GM19240 (cell line): Measurements from ENCODE around the gene SFI1.
"Not testable (repeated sequence)": the region's sequence is repeated elsewhere in the genome, so short reads cannot be mapped to it uniquely, and the experiment has no call there.

Experiments
- DNase-seq: peaks from one replicate; pipeline ENCODE4 v3.0.0; 2011; ENCODE audit warnings: low spot score; ENCODE audit not compliant: insufficient read length

SFI1 gene

DNA sequence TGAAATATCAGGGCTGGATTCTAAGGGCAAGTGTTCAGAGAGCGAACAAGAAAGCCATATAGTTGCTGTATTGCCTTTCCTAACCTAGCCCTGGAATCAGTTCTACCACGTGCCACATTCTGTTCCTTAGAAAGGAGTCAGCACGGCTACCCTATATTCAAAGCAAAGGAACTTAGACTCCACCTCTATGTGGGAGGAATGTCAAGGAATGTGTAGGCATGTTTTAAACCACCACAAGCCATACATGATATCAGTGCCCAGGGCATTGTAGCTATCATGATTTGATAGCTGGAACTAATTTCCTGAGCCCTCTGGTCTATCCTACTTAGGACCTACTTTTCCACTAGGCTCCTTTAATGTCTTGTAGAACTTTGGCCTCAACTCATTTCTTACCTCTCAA is 4.2 kb upstream of the SFI1 start:
- no peak for DNase-seq

DNA sequence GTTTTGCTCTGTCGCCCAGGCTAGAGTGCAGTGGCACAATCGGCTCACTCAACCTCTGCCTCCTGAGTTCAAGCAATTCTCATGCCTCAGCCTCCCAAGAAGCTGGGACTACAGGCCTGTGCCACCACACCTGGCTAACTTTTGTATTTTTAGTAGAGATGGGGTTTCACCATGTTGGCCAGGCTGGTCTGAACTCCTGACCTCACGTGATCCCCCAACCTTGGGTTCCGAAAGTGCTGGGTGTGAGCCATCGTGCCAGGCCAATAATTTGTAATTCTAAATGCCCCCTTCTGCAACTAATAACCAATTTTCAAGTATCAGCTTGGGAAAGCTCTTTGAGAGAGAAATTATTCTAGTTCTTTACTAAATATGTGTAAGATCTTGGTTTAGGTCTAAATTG is 3.0 kb upstream of the SFI1 start:
- DNase-seq = not testable (repeated sequence)

DNA sequence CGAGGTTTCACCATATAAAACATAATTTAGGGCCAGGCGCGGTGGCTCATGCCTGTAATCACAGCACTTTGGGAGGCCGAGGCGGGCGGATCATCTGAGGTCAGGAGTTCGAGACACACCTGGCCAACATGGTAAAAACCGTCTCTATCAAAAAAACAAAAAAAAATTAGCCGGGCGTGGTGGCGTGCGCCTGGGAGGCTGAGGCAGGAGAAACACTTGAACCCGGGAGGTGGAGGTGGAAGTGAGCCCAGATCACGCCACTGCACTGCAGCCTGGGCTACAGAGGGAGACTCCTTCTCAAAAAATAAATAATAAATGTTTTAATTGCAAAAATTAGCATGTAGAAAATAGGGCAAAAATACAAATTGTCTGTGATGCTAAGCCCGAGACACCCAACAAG is 993 bp upstream of the SFI1 start:
- DNase-seq = no peak

DNA sequence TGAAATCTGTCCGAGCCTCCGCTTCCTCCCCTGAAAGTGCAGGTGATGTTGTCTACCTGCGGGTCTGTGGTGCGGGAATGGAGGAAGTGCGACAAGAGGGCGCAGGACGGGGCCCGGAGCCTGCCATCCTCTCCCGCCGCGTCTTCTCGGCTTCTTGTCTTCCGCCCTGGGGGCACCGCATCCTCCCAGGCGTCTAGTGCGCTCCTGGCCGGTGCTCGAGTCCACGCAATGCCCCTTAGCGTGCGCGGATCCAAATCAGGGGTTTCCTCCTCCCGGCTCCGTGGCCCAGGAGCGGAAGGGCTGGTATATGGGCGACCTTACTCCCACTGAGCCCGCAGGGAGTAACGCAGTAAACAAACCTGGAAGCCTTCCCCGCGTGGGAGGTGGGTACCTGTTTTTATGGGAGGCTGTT is 405 bp downstream of the SFI1 start:
- DNase-seq = no peak

DNA sequence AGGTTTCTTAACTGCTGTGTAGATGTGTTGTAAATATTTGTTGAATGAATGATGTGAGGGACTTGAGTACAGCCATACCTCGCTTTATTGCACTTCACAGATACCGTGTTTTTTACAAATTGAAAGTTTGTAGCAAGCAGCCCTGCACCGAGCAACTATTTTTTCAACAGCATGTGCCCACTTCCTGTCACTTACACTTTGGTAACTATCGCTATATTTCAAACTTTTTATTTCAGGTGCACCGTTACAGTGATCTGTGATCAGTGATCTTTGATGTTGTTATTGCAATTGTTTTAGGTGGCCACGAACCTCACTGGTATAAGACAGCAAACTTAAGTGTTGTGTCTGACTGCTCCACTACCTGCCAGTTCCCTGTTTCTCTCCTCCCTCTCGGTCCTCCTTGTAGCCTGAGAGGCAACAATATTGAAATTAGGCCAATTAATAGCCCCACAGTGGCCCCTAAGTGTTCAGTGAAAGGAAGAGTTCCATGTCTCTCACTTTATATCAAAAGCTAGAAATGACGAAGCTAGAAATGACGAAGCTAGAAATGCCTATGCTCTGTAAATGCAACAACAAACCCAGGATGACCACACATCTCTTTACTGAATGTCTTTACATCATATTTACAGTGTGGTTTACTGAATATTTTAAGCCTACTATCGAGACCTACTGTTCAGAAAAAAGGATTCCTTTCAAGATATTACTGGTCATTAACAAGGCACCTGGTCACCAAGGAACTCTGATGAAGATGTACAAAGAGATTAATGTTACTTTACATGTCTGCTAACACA is 1.0 kb downstream of the SFI1 start:
- no peak for DNase-seq

DNA sequence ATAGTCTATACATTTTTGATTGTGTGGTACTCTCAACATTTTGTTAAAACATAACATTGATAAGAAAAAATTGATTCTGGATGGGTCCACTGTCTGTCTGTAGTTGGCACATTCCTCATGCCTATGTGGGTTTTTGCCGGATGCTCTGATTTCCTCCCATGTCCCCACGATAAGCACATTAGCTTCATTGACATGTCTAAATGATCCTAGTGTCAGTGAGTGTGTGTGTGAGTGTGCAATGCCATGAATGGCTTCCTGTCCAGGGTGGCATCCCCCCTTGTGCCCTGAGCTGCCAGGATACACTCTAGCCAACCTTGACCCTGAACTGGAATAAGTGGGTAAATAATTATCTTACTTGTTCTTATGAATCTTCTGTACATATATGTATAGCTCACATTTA is 5.4 kb downstream of the SFI1 start:
- no peak for DNase-seq

DNA sequence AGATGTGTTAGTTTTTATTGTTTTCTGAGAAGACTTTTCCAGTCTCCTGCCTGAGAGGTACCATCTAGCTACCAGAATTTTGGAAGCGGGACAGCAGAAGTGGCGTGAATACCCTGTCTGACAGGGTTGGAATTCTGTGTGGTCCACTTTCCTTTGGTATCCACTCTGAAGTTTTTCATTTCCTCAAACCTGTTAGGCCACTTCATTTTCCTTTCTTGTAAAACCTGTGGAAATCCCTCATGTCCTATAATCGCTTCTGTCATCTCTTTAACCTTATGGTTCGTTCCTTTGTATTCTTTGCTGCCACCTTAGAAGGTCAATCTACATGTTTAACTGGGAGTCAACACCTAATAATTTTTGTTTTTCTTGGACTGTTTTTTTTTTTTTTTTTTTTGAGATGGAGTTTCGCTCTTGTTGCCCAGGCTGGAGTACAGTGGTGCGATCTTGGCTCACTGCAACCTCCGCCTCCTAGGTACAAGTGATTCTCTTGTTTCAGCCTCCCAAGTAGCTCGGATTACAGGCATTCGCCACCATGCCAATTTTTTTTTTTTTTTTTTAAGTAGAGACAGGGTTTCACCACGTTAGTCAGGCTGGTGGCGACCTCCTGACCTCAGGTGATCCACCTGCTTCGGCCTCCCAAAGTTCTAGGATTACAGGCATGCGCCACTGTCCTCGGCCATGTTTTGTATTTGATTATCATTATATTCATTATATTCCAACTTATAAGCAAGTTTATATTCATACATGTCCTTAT is 7.1 kb downstream of the SFI1 start:
- DNase-seq = no peak

DNA sequence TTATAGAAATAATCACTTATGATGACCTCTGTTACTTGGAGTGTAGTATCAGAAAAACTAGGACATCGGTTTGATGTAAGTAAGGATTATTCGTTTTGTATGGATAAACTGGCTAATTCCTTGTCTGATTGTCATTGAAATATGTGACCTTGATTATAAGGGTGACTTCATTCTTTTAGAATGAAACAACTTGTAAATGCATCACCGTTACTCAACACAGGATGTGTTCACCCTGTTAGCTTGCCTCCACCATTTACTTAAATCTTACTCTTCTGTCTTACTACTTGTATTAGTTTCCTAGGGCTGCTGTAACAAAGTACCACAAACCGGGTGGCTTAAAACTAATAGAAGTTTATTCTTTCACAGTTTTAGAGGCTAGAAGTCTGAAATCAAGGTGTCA is 7.9 kb downstream of the SFI1 start:
- no peak for DNase-seq

DNA sequence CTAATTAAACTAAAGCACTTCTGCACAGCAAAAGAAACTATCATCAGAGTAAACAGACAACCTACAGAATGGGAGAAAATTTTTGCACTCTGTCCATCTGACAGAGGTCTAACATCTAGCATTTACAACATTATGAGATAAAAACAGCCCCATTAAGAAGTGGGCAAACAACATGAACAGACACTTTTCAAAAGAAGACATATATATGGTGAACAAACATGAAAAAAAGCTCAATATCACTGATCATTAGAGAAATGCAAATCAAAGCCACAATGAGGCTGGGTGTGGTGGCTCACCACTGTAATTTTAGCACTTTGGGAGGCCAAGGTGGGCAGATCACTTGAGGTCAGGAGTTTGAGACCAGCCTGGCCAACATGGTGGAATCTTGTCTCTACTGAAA is 11.2 kb downstream of the SFI1 start:
- DNase-seq = not testable (repeated sequence)

DNA sequence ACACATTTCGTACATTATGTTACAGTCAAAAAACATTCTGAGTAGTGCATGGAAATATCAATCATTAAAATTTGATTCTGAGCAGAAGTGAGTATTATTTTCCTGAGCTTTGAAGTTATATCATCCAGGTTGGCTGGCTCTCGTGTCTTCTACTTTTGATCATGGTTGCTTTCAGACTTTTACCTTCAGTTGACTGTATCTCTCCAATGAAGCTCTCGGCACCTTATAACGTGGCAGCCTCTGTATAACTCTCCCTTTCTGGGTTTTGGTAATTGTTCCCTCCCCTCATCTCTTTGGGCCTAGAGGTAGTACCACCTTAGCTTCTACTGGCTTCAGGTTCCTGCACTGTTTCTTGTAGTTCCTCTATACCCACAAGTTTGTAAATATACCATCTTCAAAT is 12.2 kb downstream of the SFI1 start:
- no peak for DNase-seq

DNA sequence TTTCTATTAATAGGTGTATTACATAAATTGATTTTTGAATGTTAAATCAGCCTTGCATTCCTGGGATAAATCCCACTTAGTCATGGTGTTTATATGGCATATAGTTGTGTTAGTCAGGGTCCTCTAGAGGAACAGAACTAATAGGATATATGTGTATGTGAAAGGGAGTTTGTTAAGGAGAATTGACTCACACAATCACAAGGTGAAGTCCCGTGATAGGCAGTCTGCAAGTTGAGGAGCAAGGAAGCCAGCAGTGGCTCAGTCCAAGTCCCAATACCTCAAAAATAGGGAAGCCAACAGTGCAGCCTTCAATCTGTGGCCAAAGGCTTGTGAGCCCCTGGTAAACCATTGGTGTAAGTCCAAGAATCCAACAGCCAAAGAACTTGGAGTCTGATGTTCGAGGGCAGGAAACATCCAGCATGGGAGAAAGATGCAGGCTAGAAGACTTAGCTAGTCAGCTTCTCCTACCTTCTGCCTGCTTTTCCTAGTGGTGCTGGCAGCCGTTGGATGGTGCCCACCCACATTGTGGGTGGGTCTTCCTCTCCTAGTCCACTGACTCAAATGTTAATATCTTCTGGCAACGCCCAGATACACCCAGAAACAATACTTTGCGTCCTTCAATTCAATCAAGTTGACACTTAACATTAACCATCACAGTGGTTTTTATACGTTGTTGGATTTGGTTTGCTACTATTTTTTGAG is 12.9 kb downstream of the SFI1 start:
- DNase-seq = no peak

DNA sequence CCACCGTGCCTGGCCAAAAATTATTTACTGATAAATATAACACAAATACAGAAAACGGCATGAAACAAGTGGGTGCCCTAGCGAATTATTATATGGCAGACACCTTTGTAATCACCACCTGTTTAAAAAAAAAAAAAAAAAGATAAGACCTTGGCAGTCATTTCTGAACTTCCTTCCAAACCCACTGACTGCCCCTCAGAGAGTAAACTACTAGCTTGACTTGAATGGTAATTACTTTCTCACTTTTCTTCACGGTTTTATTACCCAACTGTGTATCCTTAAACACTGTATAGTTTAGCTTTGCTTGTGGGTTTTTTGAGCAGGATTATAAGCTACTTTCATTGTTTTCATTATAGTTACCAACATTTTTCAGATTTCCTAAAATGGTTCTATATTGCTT is 23.7 kb downstream of the SFI1 start:
- DNase-seq = no peak

DNA sequence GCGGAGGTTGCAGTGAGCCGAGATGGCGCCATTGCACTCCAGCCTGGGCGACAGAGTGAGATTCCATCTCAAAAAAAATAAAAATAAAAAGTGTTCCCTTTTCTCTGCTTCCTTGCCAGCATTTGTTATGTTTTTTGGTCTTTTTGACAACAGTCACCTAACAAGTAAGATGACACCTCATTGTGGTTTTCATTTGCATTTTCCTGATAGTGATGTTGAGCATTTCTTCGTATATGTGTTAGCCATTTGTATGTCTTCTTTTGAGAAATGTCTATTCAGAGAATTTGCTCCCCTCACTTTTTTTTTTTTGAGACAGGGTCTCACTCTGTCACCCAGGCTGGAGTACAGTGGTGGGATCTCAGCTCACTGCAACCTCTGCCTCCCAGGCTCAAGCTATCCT is 27.8 kb downstream of the SFI1 start:
- not testable (repeated sequence) for DNase-seq

DNA sequence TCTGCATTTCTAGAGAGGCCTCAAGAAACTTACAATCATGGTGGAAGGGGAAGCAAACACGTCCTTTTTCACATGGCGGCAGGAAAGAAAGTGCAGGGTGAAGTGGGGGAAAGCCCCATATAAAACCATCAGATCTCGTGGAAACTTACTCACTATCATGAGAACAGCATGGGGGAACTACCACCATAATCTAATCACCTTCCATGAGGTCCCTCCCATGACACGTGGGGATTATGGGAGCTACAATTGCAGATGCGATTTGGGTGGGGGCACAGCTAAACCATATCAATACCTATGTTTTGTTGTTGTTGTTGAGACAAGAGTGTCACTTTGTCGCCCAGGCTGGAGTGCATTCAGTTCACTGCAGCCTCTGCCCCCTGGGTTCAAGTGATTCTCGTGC is 29.9 kb downstream of the SFI1 start:
- DNase-seq = no peak

DNA sequence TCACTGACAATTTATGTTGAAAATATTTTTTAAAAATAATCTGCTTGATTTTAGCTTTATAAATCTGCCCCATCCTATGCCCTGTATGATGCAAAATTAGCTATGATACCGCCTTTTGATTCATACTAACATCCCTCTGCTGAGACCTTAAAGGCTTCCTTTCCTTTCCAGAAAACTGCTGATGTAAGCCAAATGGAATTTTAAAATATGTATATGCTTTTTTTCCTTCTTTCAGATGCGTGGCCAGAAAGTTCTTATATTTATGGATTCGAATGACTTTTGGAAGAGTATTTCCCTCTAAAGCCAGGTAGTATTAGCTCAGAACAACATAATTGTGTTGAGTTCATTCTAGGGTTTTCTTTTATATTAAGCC is 34.5 kb downstream of the SFI1 start:
- no peak for DNase-seq

DNA sequence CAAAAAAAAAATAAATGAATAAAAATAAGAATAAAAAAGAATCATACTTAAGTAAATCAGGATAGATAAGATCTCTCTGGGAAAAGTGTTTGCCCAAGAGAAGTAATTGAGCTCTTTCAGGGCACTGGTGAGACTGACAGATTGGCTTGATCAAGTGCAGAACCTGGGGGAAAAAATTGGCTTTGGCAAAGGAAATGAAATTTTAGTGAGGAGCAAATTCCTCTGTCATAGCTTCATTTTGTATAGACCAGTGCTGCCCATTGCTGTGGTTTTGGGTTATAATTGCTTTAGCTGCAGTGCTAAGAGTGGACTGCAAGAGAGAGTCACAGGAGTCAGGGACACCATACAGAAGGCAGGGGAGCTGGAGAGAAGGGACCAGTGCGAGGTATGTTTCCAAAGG is 35.7 kb downstream of the SFI1 start:
- no peak for DNase-seq

DNA sequence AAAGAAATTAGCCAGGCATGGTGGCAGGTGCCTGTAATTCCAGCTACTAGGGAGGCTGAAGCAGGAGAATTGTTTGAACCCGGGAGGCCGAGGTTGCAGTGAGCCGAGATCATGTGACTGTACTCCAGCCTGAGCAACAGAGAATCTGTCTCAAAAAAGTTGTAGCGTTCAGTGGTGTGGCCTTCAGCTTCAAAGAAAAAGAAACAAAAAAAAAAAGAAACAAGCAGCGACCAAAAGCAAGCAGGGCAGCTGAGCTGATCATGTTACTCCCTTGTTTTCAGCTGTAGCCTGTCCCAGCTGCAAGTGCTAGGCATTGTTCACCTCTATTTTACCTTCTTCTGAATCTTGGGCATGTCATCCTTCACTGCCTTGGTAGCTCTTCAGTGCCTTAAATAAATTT is 37.0 kb downstream of the SFI1 start:
- no peak for DNase-seq

DNA sequence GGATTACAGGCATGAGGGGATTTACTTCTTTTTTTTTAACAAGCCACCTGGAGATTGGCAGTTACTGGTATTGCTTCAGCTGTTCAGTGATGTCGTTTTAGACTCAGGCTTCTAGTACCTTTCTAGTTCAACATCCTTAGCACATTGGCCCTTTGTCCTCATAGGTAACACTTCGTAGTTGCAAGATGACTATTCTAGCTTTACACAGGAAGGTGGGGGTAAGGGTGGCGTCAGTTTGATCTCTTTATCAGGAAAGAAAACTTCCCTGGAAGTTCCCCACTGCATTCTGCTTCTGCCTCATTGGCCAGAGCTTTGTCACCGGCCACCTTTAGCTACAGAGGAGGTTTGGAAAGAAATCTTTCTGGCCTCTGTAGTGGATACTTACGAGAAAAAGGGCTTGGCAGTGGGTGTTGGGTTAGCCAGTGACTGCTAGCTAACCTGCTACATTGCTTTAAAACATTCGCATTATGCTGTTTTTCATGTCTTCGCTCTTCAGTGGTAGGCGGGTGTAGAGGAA is 40.7 kb downstream of the SFI1 start:
- peak; percentile 33 for DNase-seq

DNA sequence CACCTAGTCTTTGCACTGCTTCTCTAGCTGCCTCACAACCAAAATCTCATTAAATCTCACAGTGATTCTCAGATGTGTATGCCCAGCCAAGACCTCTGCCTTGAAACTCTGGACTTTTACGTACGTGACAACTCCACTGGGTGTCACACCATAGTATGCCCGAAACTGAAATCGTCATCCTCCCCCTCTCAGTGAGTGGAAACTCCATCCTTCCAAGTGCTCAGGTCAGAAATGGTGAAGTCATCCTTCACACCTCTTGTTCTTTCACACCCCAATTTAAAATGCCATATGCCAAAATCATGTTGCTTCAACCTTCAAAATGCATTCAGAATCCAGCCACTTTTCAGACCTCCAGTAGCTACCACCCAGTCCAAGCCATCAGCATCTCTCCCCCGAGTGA is 42.5 kb downstream of the SFI1 start:
- DNase-seq = peak; percentile 13

DNA sequence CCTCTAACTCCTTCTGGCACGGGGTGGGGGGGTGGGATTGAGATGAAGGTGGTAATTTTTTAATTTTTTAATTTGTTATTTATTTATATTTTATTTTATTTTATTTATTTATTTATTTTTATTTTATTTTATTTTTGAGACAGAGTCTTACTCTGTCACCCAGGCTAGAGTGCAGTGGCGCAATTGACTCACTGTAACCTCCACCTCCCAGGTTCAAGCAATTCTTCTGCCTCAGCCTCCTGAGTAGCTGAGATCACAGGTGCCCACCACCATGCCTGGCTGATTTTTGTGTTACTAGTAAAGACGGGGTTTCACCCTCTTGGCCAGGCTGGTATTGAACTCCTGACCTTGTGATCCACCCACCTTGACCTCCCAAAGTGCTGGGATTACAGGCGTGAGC is 43.8 kb downstream of the SFI1 start:
- DNase-seq = not testable (repeated sequence)

DNA sequence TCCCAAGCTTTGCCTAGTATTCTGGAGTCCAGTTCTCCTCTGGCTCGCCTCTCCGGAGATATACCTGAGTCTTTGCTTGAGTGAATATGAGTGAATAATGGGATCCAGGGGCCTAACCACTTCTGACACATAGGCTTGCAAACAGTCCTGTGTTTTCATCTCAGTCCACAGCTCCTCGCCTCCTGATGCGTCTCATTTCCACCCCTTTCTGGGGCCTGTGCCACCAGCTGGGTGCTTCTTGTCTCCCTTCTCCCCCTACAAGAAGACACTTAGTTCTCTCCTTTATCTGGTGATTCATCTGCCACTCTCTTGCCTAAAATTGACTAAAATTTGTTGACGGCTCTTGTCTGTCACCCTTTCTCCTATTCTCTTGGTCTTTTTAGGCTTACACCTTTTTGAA is 44.6 kb downstream of the SFI1 start:
- no peak for DNase-seq
